BLaER1 (cell line): ENCODE measurements around the gene LCE4A.
"Not testable (repeated sequence)": the region's sequence is repeated elsewhere in the genome, so short reads cannot be mapped to it uniquely, and the experiment has no call there.

Experiments
- H3K27ac ChIP-seq: shearing (Covaris generic); formaldehyde crosslinking; 2 replicates; pipeline ENCODE4 v1.8.1; 2022
- H3K27me3 ChIP-seq: shearing (Covaris generic); formaldehyde crosslinking; 2 replicates; pipeline ENCODE4 v1.8.1; 2022
- H3K36me3 ChIP-seq: shearing (Covaris generic); formaldehyde crosslinking; 2 replicates; pipeline ENCODE4 v1.8.1; 2022
- H3K4me1 ChIP-seq: shearing (Covaris generic); formaldehyde crosslinking; 2 replicates; pipeline ENCODE4 v1.8.1; 2022
- H3K4me2 ChIP-seq: shearing (Covaris generic); formaldehyde crosslinking; 2 replicates; pipeline ENCODE4 v1.8.1; 2022
- H3K4me3 ChIP-seq: shearing (Covaris generic); formaldehyde crosslinking; 2 replicates; pipeline ENCODE4 v1.8.1; 2022
- H3K9ac ChIP-seq: shearing (Covaris generic); formaldehyde crosslinking; 2 replicates; pipeline ENCODE4 v1.8.1; 2022
- H3K9me3 ChIP-seq: shearing (Covaris generic); formaldehyde crosslinking; 2 replicates; pipeline ENCODE4 v1.8.1; 2022
- H4K20me1 ChIP-seq: shearing (Covaris generic); formaldehyde crosslinking; 2 replicates; pipeline ENCODE4 v1.8.1; 2022
- Cebpa-rat ChIP-seq: shearing (Covaris generic); IDR thresholded peaks from 2 replicates; pipeline ENCODE4 v1.8.1; 2022

LCE4A gene

GRCh38 chr1:152707860-152708259, at the start of gene LCE4A:
Gene LCE4A, plus strand, starts transcription at chr1:152708160. Its CDS starts 916 bp downstream, at chr1:152709076.
- Histone ChIP-seq H3K4me2 (no peak within 1 kb of the TSS), H3K9me3 (no peaks in the 10 kb centered on the region), H3K4me1 (no peaks in the 10 kb centered on the region), H4K20me1 (no peaks in the 10 kb centered on the region), H3K27ac (no peak within 1 kb of the TSS), H3K9ac (no peak within 1 kb of the TSS), H3K27me3 (no peaks in the 10 kb centered on the region), H3K36me3 (no peaks in the 10 kb centered on the region), H3K4me3 (no peak within 1 kb of the TSS)
- no peak for TF ChIP-seq Cebpa-rat

DNA sequence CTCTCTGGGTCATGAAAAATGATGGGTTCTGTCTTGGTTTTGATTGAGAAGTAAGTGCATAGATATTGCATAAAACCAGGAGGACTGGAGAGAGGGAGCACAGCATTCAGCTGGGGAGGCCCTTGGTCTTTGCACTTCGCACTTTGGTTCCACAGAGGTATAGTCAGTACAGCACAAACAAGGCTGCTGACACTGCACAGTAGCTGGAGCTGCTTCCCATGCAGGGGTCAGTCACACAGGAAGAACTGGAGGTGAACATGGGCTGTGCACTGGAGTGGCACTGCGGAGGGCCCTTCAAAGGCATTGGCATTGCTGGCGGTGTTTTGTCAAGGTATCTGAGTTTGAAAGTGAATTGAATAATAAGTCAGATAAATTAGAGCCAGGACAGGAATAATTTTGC, 49.3 kb upstream of the LCE4A start:
- no peaks in the 10 kb centered on the region for H3K36me3 ChIP-seq
- no peaks in the 10 kb centered on the region for H3K9me3 ChIP-seq
- no peak overlapping the region for H3K4me2 ChIP-seq

DNA sequence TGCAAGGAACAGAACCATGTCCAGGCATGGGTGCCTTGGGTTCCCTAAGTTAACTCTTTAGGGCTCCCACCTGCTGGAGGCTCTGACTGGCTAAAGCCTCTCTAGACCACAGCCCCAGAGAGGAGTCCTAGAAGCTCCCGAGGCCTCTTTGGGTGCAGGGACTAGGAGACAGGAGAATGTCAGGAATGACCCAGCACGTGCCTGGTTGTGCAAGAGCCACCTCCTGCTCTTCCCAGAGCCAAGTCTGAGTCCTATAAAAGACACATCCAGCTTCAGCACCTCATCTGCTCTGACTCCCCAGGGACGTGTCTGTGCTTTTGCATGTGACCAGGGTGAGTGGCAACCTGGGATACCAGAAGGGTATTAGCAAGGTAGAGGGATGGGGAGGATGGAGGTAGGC, 44.9 kb upstream of the LCE4A start, which contains the start of gene LCE2D:
Gene LCE2D, plus strand, starts transcription at position 283 of the 400 bp plus-strand sequence. CDS start 726 bp downstream, outside the sequence.
- Histone ChIP-seq H3K9ac (no peak within 1 kb of the TSS), H3K27me3 (no peaks in the 10 kb centered on the region), H3K9me3 (no peaks in the 10 kb centered on the region), H4K20me1 (no peaks in the 10 kb centered on the region), H3K4me1 (no peaks in the 10 kb centered on the region), H3K4me3 (no peak within 1 kb of the TSS), H3K36me3 (no peaks in the 10 kb centered on the region), H3K4me2 (no peak within 1 kb of the TSS), H3K27ac (no peak within 1 kb of the TSS)
- TF ChIP-seq Cebpa-rat, result no peak

More for the DNA sequence above, 49.3 kb upstream of the LCE4A start:
- Histone ChIP-seq H3K4me1 (no peaks in the 10 kb centered on the region), H4K20me1 (no peaks in the 10 kb centered on the region), H3K27ac (no peak overlapping the region), H3K4me3 (no peak overlapping the region), H3K9ac (no peak overlapping the region), H3K27me3 (no peaks in the 10 kb centered on the region)
- TF ChIP-seq Cebpa-rat, result no peak

GRCh38 chr1:152666171-152666570, 41.8 kb upstream of the LCE4A start:
- H3K27me3 ChIP-seq, H3K4me3 ChIP-seq, H3K4me2 ChIP-seq, H3K9ac ChIP-seq, H3K36me3 ChIP-seq, H4K20me1 ChIP-seq, H3K27ac ChIP-seq, H3K9me3 ChIP-seq, H3K4me1 ChIP-seq: not testable (repeated sequence)

- Histone ChIP-seq H3K4me3 (no peak overlapping the region), H3K27me3 (no peaks in the 10 kb centered on the region), H3K4me1 (no peaks in the 10 kb centered on the region), H4K20me1 (no peaks in the 10 kb centered on the region), H3K4me2 (no peak overlapping the region), H3K36me3 (no peaks in the 10 kb centered on the region), H3K9me3 (no peaks in the 10 kb centered on the region), H3K9ac (no peak overlapping the region), H3K27ac (no peak overlapping the region)
- TF ChIP-seq Cebpa-rat, result no peak
Observed at GRCh38 chr1:152667648-152668047, 40.3 kb upstream of the LCE4A start.

DNA sequence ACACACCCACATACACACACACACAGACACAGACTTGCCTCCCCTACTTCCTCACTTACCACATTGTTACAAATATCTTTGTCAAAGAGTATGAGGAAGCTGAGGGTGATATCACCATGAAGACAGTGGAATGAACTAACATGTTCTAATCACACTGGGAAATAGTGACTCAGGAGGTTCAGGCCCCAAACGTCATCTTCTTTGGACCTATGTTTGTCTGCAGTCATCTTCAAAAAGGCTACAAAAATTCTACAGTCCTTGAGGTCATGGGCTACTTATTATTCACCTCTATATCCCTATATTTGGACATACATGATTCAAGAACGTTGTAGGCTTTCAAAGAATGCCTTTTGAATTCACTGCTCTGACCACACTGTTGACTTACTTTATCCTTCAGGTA, 34.9 kb upstream of the LCE4A start:
- H3K36me3 ChIP-seq, result no peaks in the 10 kb centered on the region
- no peaks in the 10 kb centered on the region for H3K9me3 ChIP-seq
- no peak overlapping the region for H3K27ac ChIP-seq
- no peak for TF ChIP-seq Cebpa-rat
- no peak overlapping the region for H3K4me3 ChIP-seq
- H3K9ac ChIP-seq, result no peak overlapping the region
- no peaks in the 10 kb centered on the region for H3K4me1 ChIP-seq
- H3K4me2 ChIP-seq, result no peak overlapping the region
- H4K20me1 ChIP-seq, result no peaks in the 10 kb centered on the region
- H3K27me3 ChIP-seq, result no peaks in the 10 kb centered on the region

DNA sequence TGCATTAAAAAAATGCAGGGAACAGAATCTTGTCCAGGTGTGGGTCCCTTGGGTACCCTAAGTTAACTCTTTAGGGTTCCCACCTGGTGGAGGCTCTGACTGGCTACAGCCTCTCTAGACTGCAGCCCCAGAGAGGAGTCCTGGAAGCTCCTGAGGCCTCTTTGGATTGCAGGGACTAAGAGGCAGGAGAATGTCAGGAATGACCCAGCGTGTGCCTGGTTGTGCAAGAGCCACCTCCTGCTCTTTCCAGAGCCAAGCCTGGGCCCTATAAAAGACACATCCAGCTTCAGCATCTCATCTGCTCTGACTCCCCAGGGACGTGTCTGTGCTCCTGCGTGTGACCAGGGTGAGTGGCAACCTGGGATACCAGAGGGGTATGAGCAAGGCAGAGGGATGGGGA, 33.0 kb upstream of the LCE4A start, which contains the start of gene LCE2C:
Gene LCE2C, plus strand, starts transcription at position 297 of the 400 bp plus-strand sequence. CDS start 737 bp downstream, outside the sequence.
- H3K36me3 ChIP-seq, H3K27ac ChIP-seq, H3K27me3 ChIP-seq, H3K9me3 ChIP-seq, H3K4me1 ChIP-seq, H3K9ac ChIP-seq, H3K4me2 ChIP-seq, H4K20me1 ChIP-seq, H3K4me3 ChIP-seq: not testable (repeated sequence)

- H3K36me3 ChIP-seq, result no peaks in the 10 kb centered on the region
- H3K4me3 ChIP-seq, result no peak overlapping the region
- TF ChIP-seq Cebpa-rat, result no peak
- H4K20me1 ChIP-seq, result no peaks in the 10 kb centered on the region
- H3K4me2 ChIP-seq, result no peak overlapping the region
- H3K27me3 ChIP-seq, result no peaks in the 10 kb centered on the region
- no peak overlapping the region for H3K9ac ChIP-seq
- no peaks in the 10 kb centered on the region for H3K9me3 ChIP-seq
- no peak overlapping the region for H3K27ac ChIP-seq
- H3K4me1 ChIP-seq, result no peaks in the 10 kb centered on the region
Observed at GRCh38 chr1:152679459-152679858, 28.5 kb upstream of the LCE4A start.

DNA sequence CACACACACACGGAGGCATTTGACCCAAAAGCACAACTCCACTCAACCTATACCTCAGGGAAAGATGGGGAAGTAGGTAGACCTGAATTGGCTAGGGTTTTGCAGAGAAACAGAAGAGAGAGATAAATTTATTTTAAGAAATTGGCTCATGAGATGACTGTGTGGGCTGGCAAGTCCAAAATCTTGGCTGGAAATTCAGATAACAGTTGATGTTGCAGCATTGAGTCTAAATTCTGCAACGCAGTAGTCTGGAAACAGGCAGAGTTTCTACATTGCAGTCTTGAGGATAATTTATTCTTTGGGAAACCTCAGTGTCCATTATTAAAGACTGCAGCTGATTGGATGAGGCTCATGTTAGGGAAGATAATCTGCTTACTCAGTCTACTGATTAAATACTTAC, 26.3 kb upstream of the LCE4A start:
- H3K4me3 ChIP-seq, result no peak overlapping the region
- H3K27ac ChIP-seq, result no peak overlapping the region
- H3K9ac ChIP-seq, result no peak overlapping the region
- no peaks in the 10 kb centered on the region for H4K20me1 ChIP-seq
- no peak overlapping the region for H3K4me2 ChIP-seq
- H3K4me1 ChIP-seq, result no peaks in the 10 kb centered on the region
- H3K36me3 ChIP-seq, result no peaks in the 10 kb centered on the region
- no peaks in the 10 kb centered on the region for H3K27me3 ChIP-seq
- H3K9me3 ChIP-seq, result no peaks in the 10 kb centered on the region
- no peak for TF ChIP-seq Cebpa-rat

DNA sequence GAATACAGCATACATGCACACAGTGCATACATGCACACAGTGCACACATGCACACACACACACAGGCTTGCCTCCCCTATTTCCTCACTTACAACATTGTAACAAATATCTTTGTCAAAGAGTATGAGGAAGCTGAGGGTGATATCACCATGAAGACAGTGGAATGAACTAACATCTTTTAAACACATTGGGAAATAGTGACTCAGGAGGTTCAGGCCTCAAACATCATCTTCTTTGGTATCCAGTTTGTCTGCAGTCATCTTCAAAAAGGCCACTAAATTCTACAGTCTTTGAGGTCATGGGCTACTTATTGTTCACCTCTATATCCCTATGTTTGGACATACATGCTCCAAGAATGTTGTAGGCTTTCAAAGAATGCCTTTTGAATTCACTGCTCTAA, 24.1 kb upstream of the LCE4A start:
- H3K9ac ChIP-seq, result no peak overlapping the region
- no peaks in the 10 kb centered on the region for H3K27me3 ChIP-seq
- no peak overlapping the region for H3K4me3 ChIP-seq
- no peaks in the 10 kb centered on the region for H3K9me3 ChIP-seq
- no peak overlapping the region for H3K27ac ChIP-seq
- H3K4me1 ChIP-seq, result no peaks in the 10 kb centered on the region
- TF ChIP-seq Cebpa-rat, result no peak
- H4K20me1 ChIP-seq, result no peaks in the 10 kb centered on the region
- H3K36me3 ChIP-seq, result no peaks in the 10 kb centered on the region
- H3K4me2 ChIP-seq, result no peak overlapping the region

- H3K4me2 ChIP-seq, H3K4me1 ChIP-seq, H3K27ac ChIP-seq, H3K27me3 ChIP-seq, H3K9ac ChIP-seq, H3K4me3 ChIP-seq, H3K36me3 ChIP-seq, H4K20me1 ChIP-seq, H3K9me3 ChIP-seq: not testable (repeated sequence)
Observed at GRCh38 chr1:152685823-152686222, 22.1 kb upstream of the LCE4A start, which contains the start of gene LCE2B. Gene LCE2B, plus strand, starts transcription at chr1:152686123. Its CDS starts 721 bp downstream, at chr1:152686844.
